Panc1 (cell line): ENCODE measurements around the gene IQCH. TPM values are rescaled to one million over a fixed set of nuclear protein-coding genes. Genes with fewer than 3 reads are reported as not detected.
"Not testable (repeated sequence)": the region's sequence is repeated elsewhere in the genome, so short reads cannot be mapped to it uniquely, and the experiment has no call there.

Experiments
- ATAC-seq: fragments of 200-7000 bp; cut with Tn5 transposase; 2 replicates; pipeline ENCODE4 v1.9.1; 2020; ENCODE audit warnings: mild to moderate bottlenecking, moderate library complexity
- BruUV-seq: library from RNA; stranded (reverse); fragments of 400-500 nt; replicated peaks from 2 replicates; lab custom pipeline; 2021; lab: Mats Ljungman, UMichigan
- CTCF ChIA-PET: fragments of 300-600 bp; sonication (Branson Sonifier 250); formaldehyde crosslinking; loops from one replicate; lab custom pipeline; 2022; ENCODE audit warnings: antibody characterized with exemption; lab: Charles Lee
- POLR2A ChIA-PET: fragments of 300-600 bp; sonication (Branson Sonifier 250); formaldehyde crosslinking; loops from one replicate; lab custom pipeline; 2022; ENCODE audit warnings: antibody characterized with exemption; lab: Charles Lee
- DNase-seq: peaks from one replicate; pipeline ENCODE4 v3.0.0-alpha.2; 2010; ENCODE audit warnings: low read depth, low spot score
- H3K27ac ChIP-seq: 2 replicates; pipeline ENCODE4 v1.5.1; 2011; ENCODE audit warnings: mild to moderate bottlenecking, low read length, inconsistent platforms
- H3K27me3 ChIP-seq: fragments of 200-500 bp; sonication (Bioruptor generic); 2 replicates; pipeline ENCODE4 v1.6.0; 2014; ENCODE audit warnings: low read length, inconsistent platforms; ENCODE audit not compliant: control insufficient read depth, insufficient read depth
- H3K36me3 ChIP-seq: fragments of 200-500 bp; sonication (Bioruptor generic); 2 replicates; pipeline ENCODE4 v1.5.1; 2014; ENCODE audit warnings: inconsistent platforms, mild to moderate bottlenecking, low read length, moderate library complexity; ENCODE audit not compliant: control insufficient read depth, insufficient read depth
- H3K4me1 ChIP-seq: 2 replicates; pipeline ENCODE4 v1.5.1; 2011; ENCODE audit warnings: inconsistent platforms, mild to moderate bottlenecking, low read length, moderate library complexity; ENCODE audit not compliant: control insufficient read depth, insufficient read depth
- H3K4me3 ChIP-seq, 2 experiments: 2 replicates each; pipeline ENCODE4 v1.5.1; 2011 to 2012; ENCODE audit warnings: low read depth in 2 of 2, low read length in 2 of 2, mild to moderate bottlenecking in 2 of 2, inconsistent platforms in 1 of 2, moderate library complexity in 1 of 2
- H3K9me3 ChIP-seq: fragments of 200-500 bp; sonication (Bioruptor generic); 2 replicates; pipeline ENCODE4 v1.5.1; 2014; ENCODE audit warnings: low read depth, mild to moderate bottlenecking, inconsistent platforms, low read length, moderate library complexity; ENCODE audit not compliant: control insufficient read depth, insufficient read depth
- CTCF ChIP-seq: fragments of 450-650 bp; IDR thresholded peaks from 2 replicates; pipeline ENCODE4 v1.5.1; 2017; ENCODE audit warnings: mild to moderate bottlenecking
- POLR2AphosphoS5 ChIP-seq: IDR thresholded peaks from 2 replicates; pipeline ENCODE4 v1.6.1; 2012; ENCODE audit warnings: mild to moderate bottlenecking, low read depth, low read length, moderate library complexity
- REST ChIP-seq, 2 experiments: IDR thresholded peaks; 2 replicates each; pipeline ENCODE4 v1.6.1; 2011 to 2012; ENCODE audit warnings: low read depth in 2 of 2, control low read depth in 1 of 2, low read length in 1 of 2, mild to moderate bottlenecking in 1 of 2, moderate library complexity in 1 of 2; ENCODE audit not compliant: insufficient read depth in 1 of 2
- SIN3A ChIP-seq: IDR thresholded peaks from 2 replicates; pipeline ENCODE4 v1.6.1; 2012; ENCODE audit warnings: low read depth, mild to moderate bottlenecking, low read length, moderate library complexity, borderline replicate concordance; ENCODE audit not compliant: insufficient read depth
- TCF7L2 ChIP-seq: IDR thresholded peaks from 2 replicates; pipeline ENCODE4 v1.6.1; 2011; ENCODE audit warnings: mild to moderate bottlenecking, low read depth, low read length, inconsistent platforms
- in situ Hi-C: cut with HindIII; loops from 2 replicates; pipeline ENCODE4 v1.10.0; 2016; ENCODE audit warnings: low sequenced_read_pairs, low pct_unique_long_range_greater_than_20kb
- intact Hi-C: fragments of 100-400 bp; cut with micrococcal nuclease; formaldehyde crosslinking; loops from one replicate; pipeline ENCODE4 v1.10.0; 2022; ENCODE audit not compliant: unreplicated experiment
- total RNA-seq: library from RNA; stranded (reverse); gene quantifications from one replicate; pipeline ENCODE4 v1.2.1, GENCODE V29; 2021; ENCODE audit not compliant: unreplicated experiment

Gene IQCH
- total RNA-seq, 1 experiment from 2014 or later: 3.9 TPM

- H3K4me1 ChIP-seq: no peaks in the 10 kb centered on the region
- ChIA-PET POLR2A (interaction anchor here (0.6 kb wide), 1 partner anchor 185 kb away, joined by 3 read pairs; no protein-coding TSS in a partner anchor), CTCF (interaction anchor here (0.6 kb wide), 1 partner anchor 140 kb away, joined by 5 read pairs; no protein-coding TSS in a partner anchor)
- no peaks in the 10 kb centered on the region for H3K36me3 ChIP-seq
- H3K27me3 ChIP-seq: no peaks in the 10 kb centered on the region
- H3K9me3 ChIP-seq: no peaks in the 10 kb centered on the region
- in situ Hi-C loops: no loop called here
- ATAC-seq (no peak), DNase-seq (no peak)
- BruUV-seq: no TSS peak
- no peak overlapping the region for H3K27ac ChIP-seq
- TF ChIP-seq CTCF (no peak), POLR2AphosphoS5 (no peak), TCF7L2 (no peak), SIN3A (no peak), REST (IDR thresholded peaks at IDR 0.05; ENCODE audit: insufficient read depth in 1 of 2, low read depth in 2 of 2, low read length in 1 of 2) (no peak)
- intact Hi-C loops: no loop called here
- no peak overlapping the region for H3K4me3 ChIP-seq
Measured at GRCh38 chr15:67281714-67282113, 27.1 kb downstream of the IQCH start.

GRCh38 chr15:67285625-67286024 lies 31.0 kb downstream of the IQCH start:
- intact Hi-C loops, in situ Hi-C loops, H3K36me3 ChIP-seq, H3K27me3 ChIP-seq, DNase-seq, CTCF ChIA-PET, POLR2A ChIA-PET, H3K4me1 ChIP-seq, H3K9me3 ChIP-seq, H3K4me3 ChIP-seq, H3K27ac ChIP-seq, ATAC-seq, BruUV-seq: not testable (repeated sequence)

- H3K27me3 ChIP-seq, H3K9me3 ChIP-seq, H3K36me3 ChIP-seq, H3K4me3 ChIP-seq, in situ Hi-C loops, intact Hi-C loops, ATAC-seq, BruUV-seq, DNase-seq, POLR2A ChIA-PET, H3K27ac ChIP-seq, H3K4me1 ChIP-seq, CTCF ChIA-PET: not testable (repeated sequence)
Measured at GRCh38 chr15:67286400-67286799, 31.8 kb downstream of the IQCH start.
